ENCODE measurements around the gene SCN2B.

The SCN2B gene

GRCh38 chr11:118174006-118174567 is 2.4 kb downstream of the SCN2B start:
- no peak for DNase-seq (ENCODE audit: low spot score)

- DNase-seq (ENCODE audit: low spot score): no peak
Observed at GRCh38 chr11:118172356-118172755, 4.1 kb downstream of the SCN2B start.

- peak; percentile 84 for DNase-seq (ENCODE audit: low spot score)
Observed at GRCh38 chr11:118171269-118172062, 5.0 kb downstream of the SCN2B start.

DNA sequence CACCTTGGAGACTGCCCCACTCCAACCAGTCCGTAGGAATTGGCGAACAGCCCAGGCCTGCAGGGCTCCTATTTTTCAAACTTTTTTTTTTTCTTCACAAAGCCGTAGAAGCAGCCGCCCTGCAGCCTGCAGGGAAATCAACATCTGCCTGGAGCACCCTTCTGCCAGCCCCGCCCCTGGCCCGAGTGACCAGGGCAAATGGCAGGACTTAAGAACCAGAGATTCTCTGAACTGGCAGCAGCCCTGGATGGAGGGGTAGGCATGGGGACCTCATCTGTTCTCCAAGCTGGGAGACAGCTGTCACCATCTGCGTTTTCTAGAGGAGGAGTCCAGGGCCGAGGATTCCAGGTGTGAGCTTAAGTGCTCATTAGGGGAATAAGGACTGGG is 5.6 kb downstream of the SCN2B start:
- DNase-seq (ENCODE audit: low spot score): no peak

DNA sequence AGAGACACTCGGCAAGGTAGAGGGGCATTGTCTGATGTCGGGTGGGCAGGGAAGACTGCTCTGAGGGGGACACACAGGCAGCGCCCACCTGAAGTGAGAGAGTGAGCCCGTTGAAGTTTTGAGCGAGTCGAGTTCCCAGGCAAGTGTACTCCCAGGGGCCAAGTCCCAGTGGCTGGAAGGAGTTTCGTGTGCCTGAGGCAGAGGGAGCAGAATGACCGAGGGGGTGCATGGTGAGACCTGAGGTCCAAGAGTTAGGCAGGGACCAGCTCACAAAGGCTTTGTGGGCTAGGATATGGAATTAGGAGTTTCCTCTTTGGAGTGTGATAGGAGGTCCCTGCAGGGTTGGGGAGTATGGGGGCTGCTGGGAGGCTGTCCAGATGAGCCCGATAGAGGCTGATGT is 6.2 kb downstream of the SCN2B start:
- no peak for DNase-seq (ENCODE audit: low spot score)

DNA sequence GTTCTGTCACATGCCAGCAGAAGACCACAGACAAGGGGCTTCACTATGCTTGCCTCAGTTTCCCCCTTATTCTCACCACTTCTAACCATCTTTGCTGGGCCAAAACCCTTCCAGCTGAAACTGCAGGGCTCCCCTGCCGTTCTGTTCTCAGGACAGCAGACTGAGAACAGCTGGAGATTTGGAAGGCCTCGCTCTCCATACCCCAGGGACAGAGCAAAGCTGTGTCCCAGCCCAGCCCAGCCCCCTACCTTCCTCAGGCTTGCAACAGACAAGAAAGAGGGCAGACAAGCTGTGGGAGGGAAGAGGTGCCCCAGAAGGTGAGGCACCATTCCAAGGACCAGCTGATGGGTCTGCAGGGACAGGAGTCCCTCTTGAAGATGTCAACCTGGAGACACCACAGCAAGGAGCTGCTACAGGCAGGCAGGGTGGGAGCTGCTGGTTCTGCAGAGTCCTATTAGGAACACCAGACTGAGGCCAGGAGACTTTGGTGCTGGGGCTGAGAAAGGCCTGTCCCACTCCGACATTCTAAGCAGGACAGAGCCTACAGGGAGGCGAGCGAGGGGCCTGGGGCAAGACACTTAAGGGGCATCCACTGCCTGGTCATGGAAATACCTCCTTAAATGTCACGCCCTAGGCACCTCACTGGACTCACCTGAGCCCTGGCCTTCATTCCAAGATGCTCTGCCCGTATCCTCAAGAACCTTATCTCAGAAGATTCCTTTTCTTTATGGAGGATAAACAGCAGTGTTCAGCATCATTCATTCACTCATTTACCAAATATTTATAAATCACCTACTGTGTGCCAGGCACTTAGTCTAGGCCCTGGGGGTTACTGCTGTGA is 6.9 kb downstream of the SCN2B start:
- DNase-seq (ENCODE audit: low spot score): no peak

DNA sequence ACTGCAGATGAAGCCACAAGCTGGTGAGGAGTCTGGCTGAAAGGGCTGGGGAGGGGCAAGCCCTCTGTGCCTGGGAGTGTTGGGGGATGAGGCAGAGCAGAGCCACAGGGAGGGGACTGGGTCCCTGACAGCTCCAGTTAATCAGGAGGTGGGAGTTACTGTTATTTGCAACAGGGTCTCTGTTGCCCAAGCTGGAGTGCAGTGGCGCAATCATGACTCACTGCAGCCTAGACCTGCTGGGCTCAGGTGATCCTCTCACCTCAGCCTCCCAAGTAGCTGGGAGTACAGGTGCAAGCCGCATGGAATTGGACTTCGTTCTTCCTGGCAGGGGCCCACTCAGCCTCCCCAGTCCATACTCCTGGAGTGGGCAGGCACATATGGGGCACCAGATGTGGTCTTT is 7.7 kb downstream of the SCN2B start:
- DNase-seq (ENCODE audit: low spot score): no peak

DNA sequence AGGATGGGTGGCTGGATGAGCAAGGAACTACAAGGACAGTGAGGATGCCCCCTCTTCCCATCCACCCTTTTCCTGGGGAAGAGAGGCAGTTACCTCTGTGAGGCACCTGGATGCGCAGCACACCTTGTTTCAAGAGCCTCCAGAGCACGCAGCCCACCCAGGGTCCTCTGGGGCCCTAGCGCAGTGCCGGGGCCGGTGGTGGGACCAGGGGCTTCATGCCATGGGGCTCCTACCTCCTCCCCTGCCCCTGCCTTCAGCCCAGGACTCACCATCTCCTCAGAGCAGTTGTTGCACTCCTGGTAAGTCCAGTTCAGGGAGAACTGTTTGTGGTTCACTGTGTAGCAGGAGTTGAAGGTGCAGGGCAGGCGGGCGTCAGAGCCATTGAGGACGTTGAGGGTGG is 8.1 kb downstream of the SCN2B start:
- DNase-seq (ENCODE audit: low spot score): no peak

- DNase-seq (ENCODE audit: low spot score): no peak
Observed at GRCh38 chr11:118167906-118168305, 8.5 kb downstream of the SCN2B start.

DNA sequence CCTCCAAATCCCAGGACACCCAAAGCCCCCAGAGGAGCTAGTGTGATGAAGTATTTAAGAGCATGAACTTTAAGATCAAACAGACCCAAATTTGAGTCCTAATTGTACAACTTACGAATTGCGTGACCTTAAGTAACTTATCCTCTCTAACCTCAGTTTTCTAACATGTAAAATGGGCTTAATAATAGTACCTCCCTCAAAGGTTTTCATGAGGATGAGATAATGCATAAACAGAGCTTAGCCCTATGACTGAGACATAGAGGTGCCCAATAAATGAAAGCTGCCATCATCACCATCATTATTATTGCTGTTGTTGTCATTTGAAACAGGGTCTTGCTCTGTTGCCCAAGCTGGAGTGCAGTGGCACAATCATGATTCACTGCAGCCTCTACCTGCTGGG is 9.2 kb downstream of the SCN2B start:
- no peak for DNase-seq (ENCODE audit: low spot score)

DNA sequence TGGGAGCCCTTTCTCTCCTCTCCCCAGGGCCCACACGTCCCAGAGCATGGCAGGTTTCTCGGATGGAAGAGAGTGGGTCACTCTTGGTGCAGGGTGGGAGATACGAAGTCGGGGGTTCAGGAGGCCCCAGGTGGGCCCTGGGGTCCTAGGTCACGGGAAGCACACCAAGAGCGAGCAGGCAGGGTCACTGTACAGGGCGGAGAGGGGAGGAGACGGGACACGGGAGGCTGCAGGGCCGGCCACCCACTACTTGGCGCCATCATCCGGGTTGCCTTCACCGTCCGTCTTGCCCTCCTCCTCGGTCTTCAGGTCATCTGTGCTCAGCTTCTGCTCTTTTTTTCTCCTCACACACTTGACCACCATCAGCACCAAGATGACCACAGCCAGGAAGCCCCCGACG is 9.8 kb downstream of the SCN2B start:
- DNase-seq (ENCODE audit: low spot score): no peak

GRCh38 chr11:118164885-118165284 is 11.6 kb downstream of the SCN2B start:
- no peak for DNase-seq (ENCODE audit: low spot score)

- no peak for DNase-seq (ENCODE audit: low spot score)
Observed at GRCh38 chr11:118163494-118163893, 12.9 kb downstream of the SCN2B start.

DNA sequence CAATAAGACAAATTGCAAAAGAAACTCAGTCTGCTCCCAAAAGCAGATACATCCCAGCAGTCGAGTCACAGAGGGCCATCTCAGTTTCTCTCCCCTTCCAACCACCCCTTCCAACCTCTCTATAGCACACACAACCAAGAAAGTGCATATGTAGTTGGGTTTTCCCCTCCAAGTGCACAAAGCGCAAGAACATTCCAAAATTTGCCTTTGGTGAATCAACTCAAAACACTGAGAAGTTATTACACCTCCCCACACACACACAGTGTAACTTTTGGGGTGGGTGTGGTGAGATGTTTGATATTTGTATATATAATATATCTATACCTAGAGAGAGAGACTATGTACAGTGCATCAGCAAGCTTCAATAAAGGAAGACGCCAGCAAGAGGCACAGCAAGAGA is 13.6 kb downstream of the SCN2B start:
- no peak for DNase-seq (ENCODE audit: low spot score)

- no peak for DNase-seq (ENCODE audit: low spot score)
Observed at GRCh38 chr11:118161786-118162185, 14.7 kb downstream of the SCN2B start.

DNA sequence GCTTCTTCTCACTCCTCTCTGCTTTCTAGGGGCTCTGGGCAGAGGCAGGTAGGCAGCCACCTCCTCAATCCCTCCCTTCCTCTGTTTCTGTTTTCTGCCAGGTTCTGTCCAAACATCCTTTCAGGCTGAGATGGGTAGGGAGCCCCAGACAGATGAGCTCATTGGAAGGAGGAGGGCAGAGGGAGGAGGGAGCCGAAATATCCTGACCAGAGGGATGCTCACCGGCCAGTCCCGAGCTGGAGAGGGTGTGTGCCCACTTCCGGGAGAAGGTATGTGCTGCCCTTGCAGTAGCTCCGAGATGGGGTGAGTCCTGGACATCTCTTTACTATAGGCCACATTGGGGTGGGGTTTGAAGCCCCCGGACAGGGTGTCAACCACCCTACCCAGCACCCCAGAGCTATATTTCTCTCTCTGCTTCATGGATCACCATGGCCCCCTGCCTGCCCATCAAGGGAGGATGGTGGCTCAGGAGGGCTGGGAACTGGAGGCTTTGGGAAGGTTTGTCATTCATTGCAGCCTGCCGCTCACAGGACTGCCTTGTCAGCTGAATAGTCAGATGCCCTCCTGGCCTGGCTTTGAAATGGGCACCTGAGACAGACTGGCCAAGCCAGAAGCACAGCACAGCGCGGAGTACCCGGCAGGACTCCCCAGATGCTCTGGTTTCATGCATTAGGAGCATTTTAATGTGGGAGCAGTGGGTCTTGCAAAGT is 19.1 kb downstream of the SCN2B start:
- DNase-seq (ENCODE audit: low spot score): no peak

DNA sequence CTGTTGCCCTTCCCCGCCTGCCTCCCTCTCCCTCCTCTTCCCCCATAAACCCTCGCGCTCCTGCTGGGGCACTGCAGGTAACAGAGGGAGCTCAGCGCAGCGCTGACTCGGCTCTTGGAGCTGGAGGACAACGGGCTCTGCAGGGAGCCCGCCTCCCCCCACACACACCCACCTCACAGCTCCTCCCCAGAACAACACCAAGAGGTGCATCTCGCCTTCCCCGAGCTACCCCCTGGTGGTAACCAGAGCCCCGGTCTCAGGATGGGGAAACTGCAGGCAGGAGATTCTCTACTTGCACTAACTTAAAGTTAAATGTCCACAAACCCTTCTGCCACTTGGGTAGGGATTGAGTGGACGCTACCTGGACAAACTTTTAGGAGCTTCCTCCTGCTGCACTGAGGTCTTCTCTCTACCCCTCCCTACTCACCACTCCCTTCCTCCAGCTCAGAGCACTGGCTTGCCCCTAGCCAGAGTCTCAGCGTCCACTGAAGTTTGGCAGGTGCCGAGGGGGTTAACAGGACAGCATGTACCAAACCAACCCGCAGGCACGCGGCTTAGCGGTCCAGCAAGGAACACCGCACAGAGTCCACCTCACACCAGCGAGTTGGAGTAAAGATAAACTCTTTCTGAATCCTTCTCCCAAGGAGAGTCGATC is 19.8 kb downstream of the SCN2B start:
- no peak for DNase-seq (ENCODE audit: low spot score)

DNA sequence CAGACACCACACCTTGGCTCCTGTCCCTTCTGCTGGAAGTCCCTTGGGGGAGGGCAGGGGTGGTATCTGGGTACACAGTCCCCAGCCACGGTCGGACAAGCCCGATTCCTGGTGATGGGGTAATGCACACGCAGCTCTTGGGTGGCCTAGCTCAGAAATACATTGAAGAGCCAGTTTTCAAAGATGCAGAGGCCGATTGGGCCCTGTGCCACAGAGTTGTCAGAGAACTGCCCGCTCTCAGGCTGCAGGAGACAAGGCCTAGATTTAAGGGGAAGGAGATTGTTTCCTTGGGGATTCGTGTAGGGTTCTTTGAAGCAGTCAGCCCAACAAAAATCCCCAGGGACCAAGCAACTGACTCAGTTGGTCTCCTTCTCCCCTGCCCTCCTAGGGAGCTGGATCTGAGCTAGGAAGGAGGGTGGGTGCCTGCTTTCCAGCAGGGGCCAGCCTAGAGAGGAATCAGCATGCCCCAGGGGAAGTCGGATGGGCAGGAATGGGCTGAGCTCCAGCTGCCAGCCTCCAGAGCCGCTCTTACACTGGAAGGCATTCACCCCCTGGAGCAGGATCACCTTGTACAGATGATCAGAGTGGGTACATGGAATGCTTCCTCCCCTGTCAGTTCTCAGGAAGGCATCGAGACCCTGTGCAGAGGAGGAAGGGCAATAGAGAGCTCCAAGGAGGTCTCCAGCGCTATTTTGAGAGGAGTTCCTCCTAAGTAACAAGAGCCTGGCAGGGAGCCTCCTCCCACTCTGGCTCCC is 20.5 kb downstream of the SCN2B start:
- no peak for DNase-seq (ENCODE audit: low spot score)

GRCh38 chr11:118154641-118155040 is 21.8 kb downstream of the SCN2B start:
- DNase-seq (ENCODE audit: low spot score): no peak

DNA sequence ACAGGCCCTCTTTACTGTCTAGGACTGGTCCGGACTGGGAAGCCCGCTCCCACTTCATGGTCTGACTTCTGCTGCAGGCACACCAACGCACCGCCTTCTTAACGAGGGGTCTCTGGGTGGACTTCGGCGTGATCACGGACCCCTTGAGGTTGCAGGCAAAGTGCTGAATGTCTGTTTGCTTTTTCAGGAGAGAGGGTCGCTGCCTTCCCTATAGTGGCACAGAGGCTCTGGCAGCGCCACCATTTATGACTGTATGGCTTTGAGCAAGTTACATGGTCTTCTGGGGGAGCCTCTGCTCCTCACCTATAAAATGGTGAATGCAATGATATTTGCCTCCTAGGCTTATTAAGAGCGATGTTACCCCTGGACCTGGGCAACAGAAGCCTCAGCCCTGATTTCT is 22.5 kb downstream of the SCN2B start:
- no peak for DNase-seq (ENCODE audit: low spot score)

DNA sequence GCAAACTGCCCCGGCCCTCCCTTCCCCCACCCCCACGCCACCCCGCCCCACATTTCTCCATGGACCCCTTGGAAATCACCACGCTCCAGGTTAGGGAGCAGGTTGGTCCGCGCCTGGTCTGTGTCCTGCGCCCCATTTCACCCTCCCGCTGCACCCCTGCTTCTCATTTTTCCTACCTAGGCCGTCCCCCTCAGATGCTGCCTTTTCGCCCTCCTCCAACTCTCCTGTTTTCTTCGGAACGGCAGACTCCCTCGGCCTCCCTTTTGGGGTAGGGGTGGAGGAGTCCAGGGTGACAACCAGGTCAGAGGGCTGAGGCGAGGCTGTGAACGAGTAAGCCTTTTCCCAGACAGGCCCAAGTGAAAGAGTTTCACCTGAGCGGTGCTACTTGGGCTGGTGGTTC is 22.9 kb downstream of the SCN2B start:
- no peak for DNase-seq (ENCODE audit: low spot score)

Measured in putamen (tissue), 1 donor.